Sigmoid colon (tissue), 7 donors: Measurements from ENCODE around the gene ZNF205. TPM values are rescaled to one million over a fixed set of nuclear protein-coding genes. Genes with fewer than 3 reads are reported as not detected.
A peak's percentile ranks its signal among the peaks of the same experiment; 100 is the strongest.

ENCODE experiments used
- DNase-seq: peaks from one replicate; pipeline ENCODE4 v3.0.0-alpha.2; 2019
- H3K27ac ChIP-seq, 4 donors: fragments of 200-600 bp; sonication (generic); one replicate each; pipeline ENCODE4 v1.5.1; 2016 to 2019; ENCODE audit warnings: mild to moderate bottlenecking in 1 of 4
- H3K27me3 ChIP-seq, 3 donors: fragments of 200-600 bp; sonication (generic); one replicate each; pipeline ENCODE4 v1.5.1; 2019; ENCODE audit warnings: mild to moderate bottlenecking in 1 of 3
- H3K36me3 ChIP-seq, 4 donors: fragments of 200-600 bp; sonication (generic); one replicate each; pipeline ENCODE4 v1.5.1; 2016 to 2019
- H3K4me1 ChIP-seq, 4 donors: fragments of 200-600 bp; sonication (generic); one replicate each; pipeline ENCODE4 v1.5.1; 2017 to 2019
- H3K4me3 ChIP-seq, 4 donors: fragments of 200-600 bp; sonication (generic); one replicate each; pipeline ENCODE4 v1.5.1; 2017 to 2019; ENCODE audit warnings: mild to moderate bottlenecking in 2 of 4, moderate library complexity in 1 of 4
- H3K9me3 ChIP-seq, 4 donors: fragments of 200-600 bp in 3 of 4; sonication (generic) in 3 of 4; one replicate each; pipeline versions ENCODE4 v1.5.1 to v1.6.1; 2013 to 2019
- CTCF ChIP-seq, 4 experiments: fragments of 450-650 bp in 3 of 4; fragments of 200-600 bp in 1 of 4; IDR thresholded peaks; one replicate each; pipeline ENCODE4 v1.5.1; 2016 to 2019; ENCODE audit warnings: antibody characterized with exemption in 4 of 4, mild to moderate bottlenecking in 3 of 4, moderate library complexity in 2 of 4
- EP300 ChIP-seq, 4 donors: sonication (generic); formaldehyde crosslinking; IDR thresholded peaks; one replicate each; pipeline ENCODE4 v1.6.1; 2017; ENCODE audit warnings: antibody characterized with exemption in 4 of 4
- POLR2A ChIP-seq, 2 donors: fragments of 450-650 bp; IDR thresholded peaks; one replicate each; pipeline ENCODE4 v1.6.1; 2016; ENCODE audit warnings: antibody characterized with exemption in 2 of 2, mild to moderate bottlenecking in 2 of 2, moderate library complexity in 2 of 2
- POLR2AphosphoS5 ChIP-seq, 4 donors: sonication (generic); formaldehyde crosslinking; IDR thresholded peaks; one replicate each; pipeline ENCODE4 v1.6.1; 2017; ENCODE audit warnings: antibody characterized with exemption in 4 of 4
- WGBS, 2 donors: extraction: QIAGEN DNeasy Blood & Tissue Kit; methylation state at CpG; one replicate each; pipeline ENCODE4 v1.1.7; 2013; 5-methylcytosine and 5-hydroxymethylcytosine counted together
- intact Hi-C: fragments of 100-400 bp; cut with DNase I; formaldehyde crosslinking; loops from one replicate; pipeline ENCODE4 v1.15.1; 2023
- polyA plus RNA-seq, 3 donors: library from polyadenylated mRNA; stranded (reverse); fragments of 200-250 nt; gene quantifications; one replicate each; pipeline ENCODE4 v1.2.3, GENCODE V29; 2013
- total RNA-seq, 4 donors: library from RNA; depleted of rRNA; stranded (reverse); fragments of >200 nt; gene quantifications; one replicate each; pipeline ENCODE4 v1.1.0, GENCODE V29; 2016
- donor health status: healthy with polysubstance abuse.
- donor health status: Bipolar disorder and iron deficiency.
- donor health status: healthy.

Gene ZNF205
- total and polyA plus RNA-seq, 7 donors, result 6.6 to 17.5 (median 15.8) TPM

GRCh38 chr16:3085868-3086595 lies 26.4 kb upstream of the ZNF205 start:
- intact Hi-C loops, result no loop called here
- no peak for DNase-seq
- H3K27me3 ChIP-seq, result no peaks in the 10 kb centered on the region
- no peaks in the 10 kb centered on the region for H3K9me3 ChIP-seq
- WGBS, 2 donors, result 73 to 82% methylated on average over 17 of the region's 17 CpGs
- no peak overlapping the region for H3K27ac ChIP-seq
- H3K4me3 ChIP-seq, result peak overlapping the region in 3 of 4 donors; percentile 17 to 33 (median 19)
- no peaks in the 10 kb centered on the region for H3K36me3 ChIP-seq
- H3K4me1 ChIP-seq, result no peaks in the 10 kb centered on the region
- TF ChIP-seq POLR2AphosphoS5 (IDR thresholded peaks at IDR 0.05) (no peak), CTCF (IDR thresholded peaks at IDR 0.05) (no peak), POLR2A (IDR thresholded peaks at IDR 0.05) (no peak), EP300 (IDR thresholded peaks at IDR 0.05) (no peak)

- 49 to 68% methylated on average over 14 of the region's 14 CpGs for WGBS, 2 donors
- H3K27ac ChIP-seq, result peak overlapping the region; percentile 11 to 60 (median 31)
Observed at GRCh38 chr16:3086596-3087242, 25.7 kb upstream of the ZNF205 start.

DNA sequence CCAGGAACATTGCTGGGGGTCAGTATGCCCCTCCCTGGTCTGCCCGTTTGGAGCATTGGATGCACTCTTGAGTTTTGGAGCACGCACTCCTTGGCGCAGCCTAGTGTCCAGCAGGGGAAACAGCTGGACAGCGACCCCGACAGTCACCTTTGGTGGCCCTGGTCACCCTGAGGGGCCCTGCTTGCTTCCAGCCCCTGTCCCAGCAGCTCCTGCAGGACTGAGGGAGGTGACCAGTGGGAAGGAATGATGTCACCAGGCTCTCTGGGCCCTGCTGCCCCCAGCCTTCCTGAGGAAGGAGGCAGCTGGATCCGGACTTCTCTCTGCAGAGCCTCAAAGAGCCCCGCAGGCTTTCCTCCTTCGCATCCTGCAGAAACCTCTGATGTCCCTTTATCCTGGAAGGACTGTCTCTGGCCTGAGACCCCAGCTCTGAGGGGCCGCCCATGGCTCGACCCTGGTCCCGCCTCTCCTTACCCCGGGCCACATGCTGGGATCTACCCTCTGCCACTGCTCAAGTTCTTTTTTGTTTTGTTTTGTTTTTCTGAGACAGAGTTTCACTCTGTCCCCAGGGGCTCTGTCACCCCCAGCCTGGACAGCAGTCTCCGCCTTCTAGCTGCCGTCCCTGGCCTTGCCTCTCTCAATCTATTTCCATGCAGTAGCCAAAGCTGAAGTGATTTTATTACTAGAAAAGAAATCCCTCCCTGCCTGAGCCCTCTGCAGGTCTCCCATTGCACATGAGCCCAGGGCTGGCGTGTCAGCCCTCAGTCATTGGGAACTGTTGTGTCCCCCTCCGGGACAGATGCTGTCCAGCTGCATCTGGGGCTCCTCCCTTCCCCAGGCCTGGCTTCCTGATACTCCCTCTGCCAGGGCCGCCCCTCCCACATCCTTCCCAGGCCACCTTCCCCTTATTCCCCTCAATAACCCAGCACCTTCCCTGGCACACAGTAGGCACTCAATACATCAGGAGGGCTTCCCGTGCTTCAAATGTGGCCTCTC lies 24.8 kb upstream of the ZNF205 start:
- 64 to 78% methylated on average over 18 of the region's 18 CpGs for WGBS, 2 donors
- H3K4me1 ChIP-seq, result no peaks in the 10 kb centered on the region
- H3K9me3 ChIP-seq, result no peaks in the 10 kb centered on the region
- peak overlapping the region in 3 of 4 donors; percentile 17 to 33 (median 19) for H3K4me3 ChIP-seq
- H3K27me3 ChIP-seq, result peaks cover 0 to 9% (median 7%) of the 10 kb centered on the region in 3 donors
- H3K36me3 ChIP-seq, result no peaks in the 10 kb centered on the region
- intact Hi-C loops, result no loop called here
- H3K27ac ChIP-seq, result peak overlapping the region; percentile 11 to 60 (median 31)
- no peak for DNase-seq
- no peak for TF ChIP-seq EP300 (IDR thresholded peaks at IDR 0.05)
- no peak for TF ChIP-seq POLR2AphosphoS5 (IDR thresholded peaks at IDR 0.05)
- TF ChIP-seq POLR2A (IDR thresholded peaks at IDR 0.05), result no peak
- no peak for TF ChIP-seq CTCF (IDR thresholded peaks at IDR 0.05)

More at GRCh38 chr16:3086596-3087242, 25.7 kb upstream of the ZNF205 start:
- intact Hi-C loops, result no loop called here
- no peaks in the 10 kb centered on the region for H3K9me3 ChIP-seq
- TF ChIP-seq POLR2AphosphoS5 (IDR thresholded peaks at IDR 0.05) (no peak), EP300 (IDR thresholded peaks at IDR 0.05) (no peak), POLR2A (IDR thresholded peaks at IDR 0.05) (no peak), CTCF (IDR thresholded peaks at IDR 0.05) (no peak)
- peaks cover 0 to 2% (median 0%) of the 10 kb centered on the region in 3 donors for H3K27me3 ChIP-seq
- no peak for DNase-seq
- H3K4me3 ChIP-seq, result peak overlapping the region in 3 of 4 donors; percentile 17 to 33 (median 19)
- no peaks in the 10 kb centered on the region for H3K36me3 ChIP-seq
- no peaks in the 10 kb centered on the region for H3K4me1 ChIP-seq

GRCh38 chr16:3088450-3088849 lies 23.9 kb upstream of the ZNF205 start:
- TF ChIP-seq POLR2A (IDR thresholded peaks at IDR 0.05), result no peak
- TF ChIP-seq EP300 (IDR thresholded peaks at IDR 0.05), result no peak
- Histone ChIP-seq H3K9me3 (no peaks in the 10 kb centered on the region), H3K4me1 (no peaks in the 10 kb centered on the region), H3K27me3 (peaks cover 0 to 13% (median 13%) of the 10 kb centered on the region in 3 donors), H3K4me3 (no peak overlapping the region), H3K27ac (no peak overlapping the region), H3K36me3 (no peaks in the 10 kb centered on the region)
- 74 to 84% methylated on average over 7 of the region's 7 CpGs for WGBS, 2 donors
- intact Hi-C loops, result no loop called here
- no peak for DNase-seq
